Germinal center (tissue), 1 donor: ENCODE data around the gene LHB.
A peak's percentile ranks its signal among the peaks of the same experiment; 100 is the strongest.

Source experiments
- DNase-seq: peaks from one replicate; pipeline ENCODE4 v3.0.0; 2012; ENCODE audit warnings: mixed read lengths, low spot score

Gene LHB

GRCh38 chr19:49010453-49010852 lies 6.4 kb downstream of the LHB start:
- no peak for DNase-seq

DNA sequence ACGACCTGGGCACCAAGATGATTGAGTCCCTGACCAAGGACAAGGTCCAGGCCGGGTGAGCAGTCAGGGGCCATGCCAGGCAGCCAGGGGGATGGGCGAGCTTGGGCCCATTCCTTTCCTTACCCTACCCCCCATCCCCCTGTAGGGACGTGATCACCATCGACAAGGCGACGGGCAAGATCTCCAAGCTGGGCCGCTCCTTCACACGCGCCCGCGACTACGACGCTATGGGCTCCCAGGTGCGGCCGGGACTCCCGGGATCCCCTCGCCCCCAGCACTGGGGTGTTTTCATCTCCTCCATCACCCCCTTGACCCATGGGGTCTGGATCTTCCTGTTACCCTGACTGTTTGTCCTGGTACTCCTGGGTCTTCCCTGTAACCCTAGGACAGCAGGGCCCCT lies 7.1 kb downstream of the LHB start:
- DNase-seq = no peak

GRCh38 chr19:49006905-49007304 lies 10.0 kb downstream of the LHB start:
- DNase-seq = no peak

DNA sequence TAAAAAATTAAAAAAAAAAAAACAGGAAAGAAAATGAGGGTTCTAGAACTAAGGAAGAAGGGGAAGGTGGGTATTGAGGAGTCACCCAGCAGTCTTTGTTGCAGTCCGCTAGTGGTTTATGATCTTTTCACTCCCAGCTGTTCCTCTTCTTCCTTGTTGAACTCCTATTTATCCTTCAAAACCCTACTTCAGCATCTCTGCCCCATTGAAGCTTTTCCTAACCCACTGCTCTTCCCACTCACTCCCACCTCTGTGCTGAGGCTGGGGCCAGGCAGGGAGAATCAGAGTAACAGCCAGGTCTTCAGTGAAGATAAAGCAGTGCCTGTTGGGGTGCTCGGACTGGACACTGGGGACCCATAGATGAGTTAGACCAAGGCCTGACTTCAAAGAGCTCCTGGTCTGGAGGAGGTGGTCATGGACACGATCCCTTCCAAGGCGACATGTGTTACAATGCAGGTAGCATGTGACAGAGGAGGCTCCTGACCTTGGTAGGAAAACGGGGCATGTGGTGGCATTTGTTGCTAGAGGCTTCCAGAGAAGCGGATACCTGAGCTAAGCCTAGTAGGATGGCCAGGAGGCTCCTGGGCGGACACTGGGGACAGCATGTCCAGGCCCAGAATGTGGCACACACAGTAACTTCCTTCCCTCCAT lies 11.8 kb downstream of the LHB start:
- no peak for DNase-seq

- DNase-seq = no peak
Measured at GRCh38 chr19:49004133-49004532, 12.8 kb downstream of the LHB start.

DNA sequence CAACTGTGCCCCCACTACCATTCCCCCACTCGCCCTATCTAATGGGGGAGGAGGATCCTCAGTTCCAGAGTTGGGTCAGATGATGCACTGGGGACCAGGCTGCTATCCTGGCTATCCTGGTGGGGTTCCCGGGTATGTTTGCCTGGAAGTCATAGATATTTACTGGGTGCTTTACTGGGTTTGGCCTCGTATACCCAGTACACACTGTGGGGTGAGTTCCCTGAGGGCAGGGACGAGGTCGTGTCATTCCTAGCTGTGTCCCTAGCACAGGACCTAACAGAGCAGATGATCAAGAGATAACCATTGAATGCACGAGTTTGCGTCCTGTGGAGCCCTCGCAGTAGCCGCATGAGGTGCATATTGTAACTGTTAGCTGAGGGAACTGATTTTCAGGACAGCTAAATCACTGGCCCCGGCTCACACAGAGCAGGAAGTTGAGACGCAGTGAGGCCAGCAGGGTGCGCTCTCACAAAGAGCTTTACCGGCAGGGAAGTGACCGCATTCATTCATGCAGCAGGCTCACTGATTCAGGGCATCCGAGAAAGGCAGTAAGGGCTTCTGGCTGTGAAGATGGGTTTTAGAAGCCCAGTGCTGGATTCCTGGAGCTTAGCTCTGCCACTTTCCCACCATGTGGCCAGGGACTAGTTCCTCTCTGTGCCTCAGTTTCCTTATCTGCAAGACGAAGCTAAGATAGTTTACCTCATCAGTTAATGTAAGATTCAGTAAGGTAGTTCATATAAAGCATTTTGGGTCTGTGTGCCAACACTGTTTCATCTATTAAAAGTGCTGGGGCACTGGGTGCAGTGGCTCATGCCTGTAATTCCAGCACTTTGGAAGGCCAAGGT lies 17.2 kb downstream of the LHB start:
- peak; percentile 63 for DNase-seq

DNA sequence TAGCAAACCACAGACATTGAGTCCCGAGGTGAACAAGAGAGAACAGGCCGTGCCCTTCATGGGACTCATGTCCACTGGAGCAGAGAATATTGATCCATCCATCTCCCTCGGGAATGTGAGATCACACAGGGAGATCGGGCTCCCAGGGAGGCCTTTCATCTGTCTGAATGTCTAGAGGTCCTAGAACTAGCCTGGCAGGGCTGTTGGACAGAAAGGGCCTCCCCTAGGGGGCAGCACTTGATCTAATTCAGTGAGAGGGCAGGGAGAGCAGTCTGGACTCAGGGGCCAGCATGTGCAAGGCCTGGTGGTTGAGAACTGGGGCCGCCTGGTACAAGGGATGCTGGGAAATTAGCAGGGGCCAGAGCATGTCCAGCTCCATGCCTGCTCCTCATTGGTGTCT lies 18.9 kb downstream of the LHB start:
- peak; percentile 27 for DNase-seq

GRCh38 chr19:48994035-48994386 lies 22.9 kb downstream of the LHB start:
- DNase-seq = no peak

- peak; percentile 99 for DNase-seq
Measured at GRCh38 chr19:48993175-48994034, 23.5 kb downstream of the LHB start, which contains the start of the genes GYS1 and RUVBL2. Gene GYS1 (minus strand): TSS chr19:48993309. CDS start chr19:48993112, 197 bp downstream. Gene RUVBL2 (plus strand): TSS chr19:48993887. CDS start chr19:48993912, 25 bp downstream.

DNA sequence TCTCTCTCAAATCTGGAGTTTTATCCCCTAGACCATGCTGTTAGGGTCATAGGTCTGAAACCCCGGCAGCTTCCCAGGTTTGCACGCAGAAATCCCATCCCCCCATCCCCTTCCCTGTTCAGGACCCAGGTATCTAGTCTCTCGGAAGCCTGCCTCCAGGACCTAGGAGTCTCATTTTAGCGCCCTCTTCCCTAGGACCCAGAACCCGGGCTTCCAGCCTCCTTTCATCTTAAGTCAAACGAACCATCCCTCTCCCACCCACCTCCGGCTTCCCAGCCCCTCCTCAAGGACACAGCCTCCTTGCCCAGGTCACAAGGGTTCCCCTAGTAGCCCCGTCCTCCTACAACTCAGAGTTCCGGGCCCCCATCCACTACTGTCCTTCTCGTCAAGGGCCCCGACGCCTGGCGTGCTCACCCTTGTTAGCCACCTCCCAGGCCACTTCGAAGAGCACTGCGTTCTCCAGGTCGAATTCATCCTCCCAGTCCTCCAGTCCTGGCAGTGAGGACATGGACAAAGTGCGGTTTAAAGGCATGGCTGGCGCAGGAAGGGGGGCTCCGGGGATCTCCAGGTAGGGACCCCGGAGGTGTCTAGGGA lies 24.2 kb downstream of the LHB start:
- peak; percentile 17 for DNase-seq

- DNase-seq = no peak
Measured at GRCh38 chr19:48991873-48992580, 24.9 kb downstream of the LHB start.

- no peak for DNase-seq
Measured at GRCh38 chr19:48991011-48991609, 25.8 kb downstream of the LHB start.

DNA sequence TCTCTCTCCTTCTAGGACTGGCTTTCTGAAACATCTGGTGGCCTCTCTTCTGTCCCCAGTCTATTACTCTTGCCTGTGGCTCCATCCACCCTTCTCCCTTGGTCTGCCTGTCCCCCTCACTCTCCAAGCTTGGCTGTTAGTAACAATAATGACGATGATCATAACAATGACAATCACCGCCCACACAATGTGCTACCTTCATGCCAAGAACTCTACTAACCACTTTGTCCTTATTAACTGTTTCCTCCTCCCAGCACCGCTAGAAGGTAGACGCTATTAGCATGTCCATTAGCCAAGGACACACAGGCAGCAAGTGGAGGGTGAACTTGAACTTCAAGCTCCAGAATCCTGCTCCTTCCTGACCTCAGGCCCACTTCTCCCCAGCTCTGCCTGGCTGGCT lies 26.5 kb downstream of the LHB start:
- no peak for DNase-seq

DNA sequence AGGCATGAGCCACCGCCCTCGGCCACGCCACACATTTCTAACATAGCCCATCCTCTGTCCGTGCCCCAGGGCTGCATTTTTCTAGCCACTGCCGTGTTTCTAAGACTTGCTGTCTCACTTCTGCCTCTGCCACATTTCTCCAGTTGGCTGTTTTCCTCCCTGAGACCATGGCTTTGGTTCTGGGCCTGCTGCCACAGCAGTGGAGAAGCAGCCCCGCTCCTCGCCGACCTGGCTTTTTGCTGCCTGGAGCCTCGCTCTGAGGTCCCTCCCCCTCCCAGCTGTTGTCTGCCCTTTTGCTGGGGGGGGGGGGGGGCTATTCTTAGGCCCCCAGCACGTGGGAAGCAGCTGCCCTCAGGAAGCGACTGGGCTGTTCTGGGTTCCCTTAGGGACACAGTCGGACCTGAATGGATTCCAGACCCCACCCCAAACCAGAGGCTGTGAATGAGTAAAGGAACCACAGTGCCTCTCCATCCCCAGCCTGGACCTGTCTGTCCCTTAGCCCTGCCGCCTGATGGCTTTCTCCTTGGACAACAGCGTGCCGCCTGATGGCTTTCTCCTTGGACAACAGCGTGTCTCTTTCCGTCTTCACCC lies 27.1 kb downstream of the LHB start:
- no peak for DNase-seq

- no peak for DNase-seq
Measured at GRCh38 chr19:48988860-48989259, 28.0 kb downstream of the LHB start.

DNA sequence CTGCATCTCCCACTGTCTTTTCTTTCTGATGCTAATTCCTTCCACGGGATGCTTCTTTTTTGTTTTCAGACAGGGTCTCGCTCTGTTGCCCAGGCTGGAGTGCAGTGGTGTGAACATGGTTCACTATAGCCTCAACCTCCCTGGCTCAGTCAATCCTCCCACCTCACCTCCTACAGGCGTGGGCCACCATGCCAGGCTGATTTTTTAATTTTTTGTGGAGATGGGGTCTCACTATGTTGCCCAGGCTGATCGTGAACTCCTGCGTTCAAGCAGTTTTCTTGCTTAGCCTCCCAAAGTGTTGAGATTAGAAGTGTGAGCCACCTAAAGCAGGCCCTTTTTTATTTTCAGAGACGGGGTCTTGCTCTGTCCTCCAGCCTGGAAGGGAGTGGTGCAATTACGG lies 28.6 kb downstream of the LHB start:
- DNase-seq = no peak

DNA sequence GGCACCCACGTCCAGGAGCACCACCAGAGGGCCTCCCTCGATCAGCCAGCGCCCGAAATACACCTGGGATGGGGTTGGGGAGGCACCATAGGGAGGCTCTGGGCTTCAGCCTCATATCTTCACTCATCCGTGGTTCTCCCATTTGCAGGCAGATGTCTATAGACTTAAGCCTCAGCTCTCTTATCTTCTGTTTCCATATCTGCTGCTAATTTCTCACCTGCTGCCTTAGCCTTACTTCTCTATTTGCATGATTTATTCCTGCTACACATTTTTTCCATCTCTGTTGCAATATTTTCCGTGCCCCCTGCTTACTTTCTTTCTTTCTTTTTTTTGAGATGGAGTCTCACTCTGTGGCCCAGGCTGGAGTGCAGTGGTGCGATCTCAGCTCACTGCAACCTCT lies 29.6 kb downstream of the LHB start:
- DNase-seq = no peak

- no peak for DNase-seq
Measured at GRCh38 chr19:48986211-48986610, 30.7 kb downstream of the LHB start.

DNA sequence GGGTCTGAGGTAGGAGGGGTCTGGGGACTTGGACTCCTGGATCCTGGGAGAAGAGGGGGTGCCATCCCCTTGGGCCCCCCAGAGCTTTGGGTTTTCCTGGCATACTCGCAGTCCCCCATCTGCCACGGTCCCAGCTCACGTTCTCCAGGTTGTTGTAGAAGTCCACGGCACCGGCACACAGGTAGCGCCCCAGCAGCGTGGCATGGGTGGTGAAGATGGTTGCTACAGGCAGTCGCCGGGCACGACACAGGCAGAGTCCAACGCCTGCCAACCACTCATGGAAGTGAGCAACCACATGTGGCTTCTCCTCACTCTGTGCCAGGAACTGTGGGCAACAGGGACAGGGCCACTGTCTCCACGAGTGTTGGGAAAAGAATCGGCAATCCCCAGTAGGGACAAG lies 31.2 kb downstream of the LHB start:
- DNase-seq = no peak

GRCh38 chr19:48982280-48982679 lies 34.6 kb downstream of the LHB start:
- no peak for DNase-seq

DNA sequence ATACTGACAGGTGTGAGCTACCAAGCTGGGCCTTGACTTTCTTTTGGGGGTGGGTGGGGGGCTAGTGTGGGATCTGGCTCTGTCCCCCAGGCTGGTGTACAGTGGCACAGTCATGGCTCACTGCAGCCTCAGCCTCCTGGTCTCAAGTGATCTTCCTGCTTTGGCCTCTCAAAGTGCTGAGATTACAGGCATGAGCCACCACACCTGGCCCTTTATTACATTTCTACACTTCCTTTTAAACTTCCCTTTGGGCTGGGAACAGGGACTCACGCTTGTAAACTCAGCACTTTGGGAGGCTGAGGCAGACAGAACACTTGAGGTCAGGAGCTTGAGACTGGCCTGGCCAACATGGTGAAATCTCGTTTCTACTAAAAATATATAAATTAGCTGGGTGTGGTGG lies 39.8 kb downstream of the LHB start:
- no peak for DNase-seq
